DMS153 treated with DMSO at 0.1 percent for 48 hours (cell line): Measurements from ENCODE around the gene PODN.

Source experiments
- DNase-seq: peaks from one replicate; lab custom pipeline; 2025; ENCODE audit not compliant: unreplicated experiment; lab: John Stamatoyannopoulos, UW

The PODN gene

GRCh38 chr1:53074313-53075154 is 12.5 kb downstream of the PODN start:
- DNase-seq, result no peak

GRCh38 chr1:53075206-53075605 is 13.2 kb downstream of the PODN start:
- no peak for DNase-seq

- DNase-seq, result no peak
Measured at GRCh38 chr1:53075761-53076163, 13.7 kb downstream of the PODN start.

GRCh38 chr1:53076165-53076564 is 14.2 kb downstream of the PODN start:
- no peak for DNase-seq

GRCh38 chr1:53076721-53077598 is 14.9 kb downstream of the PODN start:
- DNase-seq, result no peak

GRCh38 chr1:53077599-53077965 is 15.6 kb downstream of the PODN start:
- DNase-seq, result no peak

GRCh38 chr1:53078333-53079101 is 16.5 kb downstream of the PODN start:
- no peak for DNase-seq

GRCh38 chr1:53079251-53079650 is 17.2 kb downstream of the PODN start:
- DNase-seq, result no peak

- no peak for DNase-seq
Measured at GRCh38 chr1:53080041-53080440, 18.0 kb downstream of the PODN start.

- no peak for DNase-seq
Measured at GRCh38 chr1:53080769-53081168, 18.8 kb downstream of the PODN start.

GRCh38 chr1:53081384-53082066 is 19.5 kb downstream of the PODN start:
- no peak for DNase-seq

GRCh38 chr1:53082826-53083455 is 20.9 kb downstream of the PODN start:
- DNase-seq, result no peak

- no peak for DNase-seq
Measured at GRCh38 chr1:53083636-53084588, 21.9 kb downstream of the PODN start.

- DNase-seq, result no peak
Measured at GRCh38 chr1:53084589-53084971, 22.6 kb downstream of the PODN start.

GRCh38 chr1:53085405-53085804 is 23.4 kb downstream of the PODN start:
- no peak for DNase-seq

- DNase-seq, result no peak
Measured at GRCh38 chr1:53086491-53087070, 24.6 kb downstream of the PODN start.

GRCh38 chr1:53087332-53088285 is 25.6 kb downstream of the PODN start:
- DNase-seq, result no peak
